Neural cell (in vitro differentiated cells): ENCODE data around the gene METAP2. TPM values are rescaled to one million over a fixed set of nuclear protein-coding genes. Genes with fewer than 3 reads are reported as not detected.

Experiments
- H2AFZ ChIP-seq: fragments of 200-600, 300-800 bp; sonication (generic), shearing (Covaris generic); 2 replicates; pipeline ENCODE4 v1.6.0; 2014; ENCODE audit warnings: low read depth, mild to moderate bottlenecking, antibody characterized with exemption, low read length, moderate library complexity
- H3F3A ChIP-seq: fragments of 200-600 bp; shearing (Covaris generic); 2 replicates; pipeline ENCODE4 v1.6.1; 2016; ENCODE audit warnings: mild to moderate bottlenecking, moderate library complexity, mixed read lengths, antibody characterized with exemption, low read length; ENCODE audit not compliant: insufficient read depth, poor library complexity, severe bottlenecking
- H3K27ac ChIP-seq: fragments of 200-600, 300-800 bp; sonication (generic), shearing (Covaris generic); 2 replicates; pipeline ENCODE4 v1.5.1; 2014; ENCODE audit warnings: mild to moderate bottlenecking, low read length, moderate library complexity
- H3K27me3 ChIP-seq: fragments of 300-800, 200-600 bp; sonication (generic), shearing (Covaris generic); 2 replicates; pipeline ENCODE4 v1.6.0; 2014; ENCODE audit warnings: mild to moderate bottlenecking, low read depth, low read length, moderate library complexity; ENCODE audit not compliant: insufficient read depth
- H3K36me3 ChIP-seq: fragments of 300-800, 200-600 bp; sonication (generic), shearing (Covaris generic); 2 replicates; pipeline ENCODE4 v1.5.1; 2014; ENCODE audit warnings: mild to moderate bottlenecking, antibody characterized with exemption, low read length, moderate library complexity; ENCODE audit not compliant: insufficient read depth
- H3K4me2 ChIP-seq: fragments of 300-800, 200-600 bp; sonication (generic), shearing (Covaris generic); 2 replicates; pipeline ENCODE4 v1.6.0; 2014; ENCODE audit warnings: mild to moderate bottlenecking, low read length
- H3K4me3 ChIP-seq: fragments of 300-800, 200-600 bp; sonication (generic), shearing (Covaris generic); 2 replicates; pipeline ENCODE4 v1.5.1; 2014; ENCODE audit warnings: mild to moderate bottlenecking, low read length, moderate library complexity
- H3K79me2 ChIP-seq: fragments of 200-600 bp; shearing (Covaris generic); replicated peaks from 2 replicates; pipeline ENCODE4 v1.6.0; 2014; ENCODE audit warnings: mild to moderate bottlenecking, low read length, moderate library complexity; ENCODE audit not compliant: insufficient read depth
- H3K9ac ChIP-seq: fragments of 300-800, 200-600 bp; sonication (generic), shearing (Covaris generic); 2 replicates; pipeline ENCODE4 v1.6.1; 2016; ENCODE audit warnings: mild to moderate bottlenecking, low read length, mixed read lengths
- H3K9me2 ChIP-seq: fragments of 200-600 bp; shearing (Covaris generic); 2 replicates; pipeline ENCODE4 v1.6.1; 2016; ENCODE audit warnings: mild to moderate bottlenecking, low read length, mixed read lengths; ENCODE audit not compliant: insufficient read depth
- H3K9me3 ChIP-seq: fragments of 200-600, 300-800 bp; sonication (generic), shearing (Covaris generic); 2 replicates; pipeline ENCODE4 v1.6.1; 2016; ENCODE audit warnings: mild to moderate bottlenecking, mixed run types, low read length, moderate library complexity, mixed read lengths
- H4K20me1 ChIP-seq: fragments of 200-600 bp; shearing (Covaris generic); 2 replicates; pipeline ENCODE4 v1.6.1; 2016; ENCODE audit warnings: mild to moderate bottlenecking, mixed run types; ENCODE audit not compliant: insufficient read depth
- EP300 ChIP-seq: fragments of 450-650 bp; conservative IDR thresholded peaks from 2 replicates; pipeline ENCODE4 v1.6.1; 2014; ENCODE audit warnings: antibody characterized with exemption, mild to moderate bottlenecking, moderate library complexity; ENCODE audit not compliant: poor library complexity, severe bottlenecking
- EZH2 ChIP-seq: fragments of 200-600, 300-800 bp; shearing (Covaris generic), sonication (generic); IDR thresholded peaks from 2 replicates; pipeline ENCODE4 v1.6.1; 2014; ENCODE audit warnings: antibody characterized with exemption, low read length, borderline replicate concordance, mild to moderate bottlenecking; ENCODE audit not compliant: insufficient read depth, poor library complexity, severe bottlenecking
- MXI1 ChIP-seq: fragments of 450-650 bp; conservative IDR thresholded peaks from 2 replicates; pipeline ENCODE4 v1.6.1; 2014; ENCODE audit warnings: antibody characterized with exemption, mild to moderate bottlenecking; ENCODE audit not compliant: poor library complexity, severe bottlenecking
- POLR2AphosphoS5 ChIP-seq: IDR thresholded peaks from 2 replicates; pipeline ENCODE4 v1.6.1; 2012
- RAD21 ChIP-seq: fragments of 450-650 bp; conservative IDR thresholded peaks from 2 replicates; pipeline ENCODE4 v1.6.1; 2014; ENCODE audit warnings: antibody characterized with exemption, mild to moderate bottlenecking, moderate library complexity
- SMC3 ChIP-seq: fragments of 450-650 bp; conservative IDR thresholded peaks from 2 replicates; pipeline ENCODE4 v1.6.1; 2014; ENCODE audit warnings: antibody characterized with exemption, mild to moderate bottlenecking, moderate library complexity; ENCODE audit not compliant: poor library complexity
- TAF1 ChIP-seq: IDR thresholded peaks from 2 replicates; pipeline ENCODE4 v1.6.1; 2012; ENCODE audit warnings: low read depth
- polyA plus RNA-seq: library from polyadenylated mRNA; depleted of rRNA; stranded (reverse); fragments of >200 nt; gene quantifications from 2 replicates; pipeline ENCODE4 v1.2.3, GENCODE V29; 2014
- TF ChIP-seq, protein P1 (sequence below): fragments of 450-650 bp; IDR thresholded peaks from 2 replicates; pipeline ENCODE4 v1.5.1; 2014; ENCODE audit warnings: antibody characterized with exemption, mild to moderate bottlenecking, moderate library complexity; ENCODE audit not compliant: poor library complexity, severe bottlenecking
- TF ChIP-seq, protein P2 (sequence below): IDR thresholded peaks from 2 replicates; pipeline ENCODE4 v1.6.1; 2012; ENCODE audit warnings: borderline replicate concordance

METAP2 gene
- polyA plus RNA-seq, 1 donor from 2014 or later = 78.0 TPM

- Histone ChIP-seq H3K79me2 (no peaks in the 10 kb centered on the region), H3K36me3 (no peaks in the 10 kb centered on the region), H3K27ac (no peak overlapping the region), H3K4me2 (no peak overlapping the region), H3K9ac (no peak overlapping the region), H3K27me3 (no peaks in the 10 kb centered on the region), H3K4me3 (no peak overlapping the region), H2AFZ (no peak overlapping the region), H3K9me3 (no peaks in the 10 kb centered on the region), H4K20me1 (no peaks in the 10 kb centered on the region), H3K9me2 (no peaks in the 10 kb centered on the region), H3F3A (no peaks in the 10 kb centered on the region)
- TF ChIP-seq EZH2 (no peak), SMC3 (no peak), POLR2AphosphoS5 (no peak), TAF1 (no peak), EP300 (no peak), RAD21 (no peak), MXI1 (no peak)
- TF ChIP-seq, protein P1, sequence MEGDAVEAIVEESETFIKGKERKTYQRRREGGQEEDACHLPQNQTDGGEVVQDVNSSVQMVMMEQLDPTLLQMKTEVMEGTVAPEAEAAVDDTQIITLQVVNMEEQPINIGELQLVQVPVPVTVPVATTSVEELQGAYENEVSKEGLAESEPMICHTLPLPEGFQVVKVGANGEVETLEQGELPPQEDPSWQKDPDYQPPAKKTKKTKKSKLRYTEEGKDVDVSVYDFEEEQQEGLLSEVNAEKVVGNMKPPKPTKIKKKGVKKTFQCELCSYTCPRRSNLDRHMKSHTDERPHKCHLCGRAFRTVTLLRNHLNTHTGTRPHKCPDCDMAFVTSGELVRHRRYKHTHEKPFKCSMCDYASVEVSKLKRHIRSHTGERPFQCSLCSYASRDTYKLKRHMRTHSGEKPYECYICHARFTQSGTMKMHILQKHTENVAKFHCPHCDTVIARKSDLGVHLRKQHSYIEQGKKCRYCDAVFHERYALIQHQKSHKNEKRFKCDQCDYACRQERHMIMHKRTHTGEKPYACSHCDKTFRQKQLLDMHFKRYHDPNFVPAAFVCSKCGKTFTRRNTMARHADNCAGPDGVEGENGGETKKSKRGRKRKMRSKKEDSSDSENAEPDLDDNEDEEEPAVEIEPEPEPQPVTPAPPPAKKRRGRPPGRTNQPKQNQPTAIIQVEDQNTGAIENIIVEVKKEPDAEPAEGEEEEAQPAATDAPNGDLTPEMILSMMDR = no peak
- TF ChIP-seq, protein P2, sequence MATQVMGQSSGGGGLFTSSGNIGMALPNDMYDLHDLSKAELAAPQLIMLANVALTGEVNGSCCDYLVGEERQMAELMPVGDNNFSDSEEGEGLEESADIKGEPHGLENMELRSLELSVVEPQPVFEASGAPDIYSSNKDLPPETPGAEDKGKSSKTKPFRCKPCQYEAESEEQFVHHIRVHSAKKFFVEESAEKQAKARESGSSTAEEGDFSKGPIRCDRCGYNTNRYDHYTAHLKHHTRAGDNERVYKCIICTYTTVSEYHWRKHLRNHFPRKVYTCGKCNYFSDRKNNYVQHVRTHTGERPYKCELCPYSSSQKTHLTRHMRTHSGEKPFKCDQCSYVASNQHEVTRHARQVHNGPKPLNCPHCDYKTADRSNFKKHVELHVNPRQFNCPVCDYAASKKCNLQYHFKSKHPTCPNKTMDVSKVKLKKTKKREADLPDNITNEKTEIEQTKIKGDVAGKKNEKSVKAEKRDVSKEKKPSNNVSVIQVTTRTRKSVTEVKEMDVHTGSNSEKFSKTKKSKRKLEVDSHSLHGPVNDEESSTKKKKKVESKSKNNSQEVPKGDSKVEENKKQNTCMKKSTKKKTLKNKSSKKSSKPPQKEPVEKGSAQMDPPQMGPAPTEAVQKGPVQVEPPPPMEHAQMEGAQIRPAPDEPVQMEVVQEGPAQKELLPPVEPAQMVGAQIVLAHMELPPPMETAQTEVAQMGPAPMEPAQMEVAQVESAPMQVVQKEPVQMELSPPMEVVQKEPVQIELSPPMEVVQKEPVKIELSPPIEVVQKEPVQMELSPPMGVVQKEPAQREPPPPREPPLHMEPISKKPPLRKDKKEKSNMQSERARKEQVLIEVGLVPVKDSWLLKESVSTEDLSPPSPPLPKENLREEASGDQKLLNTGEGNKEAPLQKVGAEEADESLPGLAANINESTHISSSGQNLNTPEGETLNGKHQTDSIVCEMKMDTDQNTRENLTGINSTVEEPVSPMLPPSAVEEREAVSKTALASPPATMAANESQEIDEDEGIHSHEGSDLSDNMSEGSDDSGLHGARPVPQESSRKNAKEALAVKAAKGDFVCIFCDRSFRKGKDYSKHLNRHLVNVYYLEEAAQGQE = no peak
Measured at GRCh38 chr12:95460105-95460504, 13.8 kb upstream of the METAP2 start.

DNA sequence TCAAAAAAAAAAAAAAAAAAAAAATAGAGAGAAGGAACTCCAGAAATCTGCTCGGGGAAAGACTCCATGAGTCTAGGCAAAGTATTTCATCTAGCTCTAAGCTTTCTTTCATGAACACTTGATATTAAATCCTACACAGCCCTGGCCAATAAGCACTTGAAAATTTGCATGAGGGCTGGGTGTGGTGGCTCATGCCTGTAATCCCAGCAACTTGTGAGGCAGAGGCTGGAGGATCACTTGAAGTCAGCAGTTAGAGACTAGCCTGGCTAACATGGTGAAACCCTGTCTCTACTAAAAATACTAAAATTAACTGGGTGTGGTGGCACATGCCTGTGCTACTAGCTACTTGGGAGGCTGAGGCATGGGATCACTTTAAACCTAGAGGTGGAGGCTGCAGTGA lies 13.1 kb upstream of the METAP2 start:
- Histone ChIP-seq H3K4me2 (no peak overlapping the region), H3K79me2 (no peaks in the 10 kb centered on the region), H3K9me2 (no peaks in the 10 kb centered on the region), H4K20me1 (no peaks in the 10 kb centered on the region), H3K9me3 (no peaks in the 10 kb centered on the region), H3K27me3 (no peaks in the 10 kb centered on the region), H2AFZ (no peak overlapping the region), H3K27ac (no peak overlapping the region), H3K4me3 (no peak overlapping the region), H3F3A (no peaks in the 10 kb centered on the region), H3K36me3 (no peaks in the 10 kb centered on the region), H3K9ac (no peak overlapping the region)
- TF ChIP-seq, protein P2 = no peak
- no peak for TF ChIP-seq TAF1
- TF ChIP-seq EP300 = no peak
